Endothelial cell of umbilical vein (primary cell): ENCODE results near the gene HOXB6. TPM values are rescaled to one million over a fixed set of nuclear protein-coding genes. Genes with fewer than 3 reads are reported as not detected.

Source experiments
- BruUV-seq: library from RNA; stranded (reverse); fragments of 400-500 nt; replicated peaks from 2 replicates; lab custom pipeline; 2021; lab: Mats Ljungman, UMichigan
- CTCF ChIA-PET: fragments of 300-600, 350-600 bp; sonication (Branson Sonifier 250); formaldehyde crosslinking; loops from one replicate; lab custom pipeline; 2021; ENCODE audit warnings: antibody characterized with exemption, inconsistent platforms; lab: Charles Lee
- POLR2A ChIA-PET: fragments of 300-600, 350-600 bp; sonication (Branson Sonifier 250); formaldehyde crosslinking; loops from one replicate; lab custom pipeline; 2021; ENCODE audit warnings: antibody characterized with exemption, inconsistent platforms; lab: Charles Lee
- DNase-seq: peaks from one replicate; pipeline ENCODE4 v3.0.0-alpha.2; 2011; ENCODE audit warnings: low read depth, low spot score
- FAIRE-seq: peaks from 2 replicates; lab custom pipeline; 2011; peaks lifted over from hg19 to GRCh38; lab: Jason Lieb, UNC
- H2AFZ ChIP-seq: 2 replicates; pipeline ENCODE4 v1.6.0; 2012; ENCODE audit warnings: low read depth, low read length, control low read depth, inconsistent platforms
- H3K27ac ChIP-seq: 2 replicates; pipeline ENCODE4 v1.5.1; 2011; ENCODE audit warnings: low read depth, mild to moderate bottlenecking, control low read depth, low read length, moderate library complexity; ENCODE audit not compliant: insufficient read depth
- H3K27me3 ChIP-seq, 2 experiments: 2 replicates each; pipeline versions ENCODE4 v1.6.0 to v1.6.1; 2011; ENCODE audit warnings: low read length in 2 of 2, mixed read lengths in 1 of 2; ENCODE audit not compliant: control insufficient read depth in 2 of 2, insufficient read depth in 2 of 2
- H3K36me3 ChIP-seq, 2 experiments: 2 replicates in 1 of 2; 3 replicates in 1 of 2; pipeline ENCODE4 v1.5.1; 2011; ENCODE audit warnings: low read length in 2 of 2, mild to moderate bottlenecking in 1 of 2, moderate library complexity in 1 of 2; ENCODE audit not compliant: control insufficient read depth in 2 of 2, insufficient read depth in 2 of 2; ENCODE audit errors: extremely low read depth in 1 of 2
- H3K4me1 ChIP-seq: 3 replicates; pipeline ENCODE4 v1.5.1; 2011; ENCODE audit warnings: mild to moderate bottlenecking, low read length; ENCODE audit not compliant: control insufficient read depth, insufficient read depth; ENCODE audit errors: extremely low read depth
- H3K4me2 ChIP-seq: 2 replicates; pipeline ENCODE4 v1.6.1; 2011; ENCODE audit warnings: low read length, control low read depth, mixed read lengths; ENCODE audit not compliant: insufficient read depth
- H3K4me3 ChIP-seq, 3 experiments: fragments of 200-600 bp in 1 of 3; sonication (generic), shearing (Covaris generic) in 1 of 3; replicated peaks in 1 of 3; 2 replicates each; pipeline ENCODE4 v1.5.1; 2011 to 2016; ENCODE audit warnings: control low read depth in 3 of 3, low read length in 3 of 3, mild to moderate bottlenecking in 2 of 3, inconsistent platforms in 1 of 3, low read depth in 1 of 3, moderate library complexity in 1 of 3; ENCODE audit not compliant: insufficient read depth in 1 of 3
- H3K79me2 ChIP-seq: 2 replicates; pipeline ENCODE4 v1.6.0; 2012; ENCODE audit warnings: low read length, inconsistent platforms; ENCODE audit not compliant: control insufficient read depth, insufficient read depth
- H3K9ac ChIP-seq: replicated peaks from 2 replicates; pipeline ENCODE3; 2011; ENCODE audit warnings: low read length, control low read depth; ENCODE audit not compliant: insufficient read depth; ENCODE audit errors: extremely low read depth
- H3K9me1 ChIP-seq: replicated peaks from 3 replicates; pipeline ENCODE4 v1.6.0; 2011; ENCODE audit warnings: mild to moderate bottlenecking, low read length; ENCODE audit not compliant: control insufficient read depth, insufficient read depth; ENCODE audit errors: extremely low read depth
- H3K9me3 ChIP-seq: replicated peaks from 2 replicates; pipeline ENCODE4 v1.5.1; 2012; ENCODE audit warnings: low read length, inconsistent platforms; ENCODE audit not compliant: control insufficient read depth, insufficient read depth
- H4K20me1 ChIP-seq: replicated peaks from 2 replicates; pipeline ENCODE3; 2011; ENCODE audit warnings: mild to moderate bottlenecking, low read length; ENCODE audit not compliant: control insufficient read depth, insufficient read depth; ENCODE audit errors: extremely low read depth
- FOS ChIP-seq: IDR thresholded peaks from 2 replicates; pipeline ENCODE4 v1.6.1; 2011; ENCODE audit warnings: mild to moderate bottlenecking, low read length, moderate library complexity, borderline replicate concordance; ENCODE audit not compliant: insufficient read depth
- MAX ChIP-seq: IDR thresholded peaks from 2 replicates; pipeline ENCODE4 v1.6.1; 2011; ENCODE audit not compliant: insufficient read depth, insufficient read length
- POLR2AphosphoS5 ChIP-seq: IDR thresholded peaks from 2 replicates; pipeline ENCODE4 v1.6.1; 2012; ENCODE audit warnings: low read depth, mild to moderate bottlenecking, control low read depth, low read length, moderate library complexity; ENCODE audit not compliant: insufficient read depth
- dilution Hi-C: fragments of 300-500 bp; cut with MboI; formaldehyde crosslinking; loops from one replicate; pipeline ENCODE4 v1.15.0; 2019; ENCODE audit warnings: low sequenced_read_pairs; ENCODE audit not compliant: extremely low pct_ligation_motif_present
- intact Hi-C: fragments of 100-400 bp; cut with micrococcal nuclease; formaldehyde crosslinking; loops from one replicate; pipeline ENCODE4 v1.10.0; 2022
- polyA plus RNA-seq, 4 experiments: library from polyadenylated mRNA; depleted of rRNA in 3 of 4; stranded (reverse) in 3 of 4; unstranded in 1 of 4; fragments of >200 nt; gene quantifications; 2 replicates each; pipeline versions ENCODE4 v1.2.1 to v1.2.3, GENCODE V29; 2011 to 2012; ENCODE audit warnings: missing spikeins in 1 of 4
- total RNA-seq: library from RNA; stranded (reverse); gene quantifications from 2 replicates; pipeline ENCODE4 v1.2.3, GENCODE V29; 2021

The HOXB6 gene
- total and polyA plus RNA-seq, 2 donors (not counting 3 experiments of a cell fraction or from before 2014, with no cell fraction given) = 8.8 to 24.0 TPM

GRCh38 chr17:48577946-48578615 lies 26.7 kb downstream of the HOXB6 start, which contains the start of gene HOXB4:
TSS of gene HOXB4 (minus strand) at chr17:48578350. CDS start at chr17:48578319, 31 bp downstream.
- FAIRE-seq (peak; percentile 92), DNase-seq (peak; percentile 90)
- no peaks in the 10 kb centered on the region for H3K9me1 ChIP-seq
- no TSS peak for BruUV-seq
- H2AFZ ChIP-seq = no peak within 1 kb of the TSS
- H4K20me1 ChIP-seq = no peaks in the 10 kb centered on the region
- ChIA-PET CTCF (interaction anchor here (1.0 to 1.4 kb wide), 3 partner anchors 9 to 37 kb away, joined by 3 to 5 read pairs (median 3); no protein-coding TSS in a partner anchor), POLR2A (interaction anchor here (0.8 kb wide), 1 partner anchor 22 kb away, joined by 4 read pairs; no protein-coding TSS in a partner anchor)
- dilution Hi-C loops (no loop called here), intact Hi-C loops (no loop called here)
- H3K4me3 ChIP-seq = peak within 1 kb of the TSS; percentile 69 to 86 (median 70)
- peak within 1 kb of the TSS; percentile 71 for H3K27ac ChIP-seq
- H3K79me2 ChIP-seq = peaks cover 93% of the 10 kb centered on the region
- no peaks in the 10 kb centered on the region for H3K9me3 ChIP-seq
- peak; percentile 87 for TF ChIP-seq MAX
- no peak for TF ChIP-seq POLR2AphosphoS5
- TF ChIP-seq FOS = peak; percentile 8
- no peaks in the 10 kb centered on the region for H3K27me3 ChIP-seq
- peak within 1 kb of the TSS; percentile 74 for H3K9ac ChIP-seq
- H3K4me2 ChIP-seq = peak within 1 kb of the TSS; percentile 89
- peaks cover 69% of the 10 kb centered on the region for H3K4me1 ChIP-seq
- peaks cover 0 to 2% of the 10 kb centered on the region in 2 experiments for H3K36me3 ChIP-seq

GRCh38 chr17:48577330-48577945 lies 27.3 kb downstream of the HOXB6 start:
- H3K4me3 ChIP-seq = peak overlapping the region; percentile 69 to 86 (median 70)
- peaks cover 93% of the 10 kb centered on the region for H3K79me2 ChIP-seq
- H3K4me2 ChIP-seq = peak overlapping the region; percentile 89
- CTCF ChIA-PET = interaction anchor here (0.6 to 2.4 kb wide), 6 partner anchors 8 to 36 kb away, joined by 3 to 9 read pairs (median 3); no protein-coding TSS in a partner anchor
- intact Hi-C loops (no loop called here), dilution Hi-C loops (no loop called here)
- DNase-seq (peak; percentile 40), FAIRE-seq (peak; percentile 83)
- TF ChIP-seq MAX = no peak
- POLR2A ChIA-PET = no interaction called here
- no peaks in the 10 kb centered on the region for H3K9me1 ChIP-seq
- no peaks in the 10 kb centered on the region for H3K9me3 ChIP-seq
- BruUV-seq = no TSS peak
- peaks cover 69% of the 10 kb centered on the region for H3K4me1 ChIP-seq
- H2AFZ ChIP-seq = no peak overlapping the region
- H3K36me3 ChIP-seq = peaks cover 0 to 3% of the 10 kb centered on the region in 2 experiments
- no peaks in the 10 kb centered on the region for H3K27me3 ChIP-seq
- peak overlapping the region; percentile 19 for H3K27ac ChIP-seq
- peak overlapping the region; percentile 74 for H3K9ac ChIP-seq
- H4K20me1 ChIP-seq = no peaks in the 10 kb centered on the region
